Measurements from ENCODE around the gene KRT34.
A peak's percentile ranks its signal among the peaks of the same experiment; 100 is the strongest.

Gene KRT34

GRCh38 chr17:41339571-41340172, 42.4 kb downstream of the KRT34 start:
- H3K27me3 ChIP-seq (ENCODE audit: control insufficient read depth in 1 of 2, insufficient read depth in 1 of 2, low read length in 2 of 2): peaks cover 0 to 35% of the 10 kb centered on the region in 2 experiments

GRCh38 chr17:41338961-41339485, 43.1 kb downstream of the KRT34 start:
- H4K8ac ChIP-seq (ENCODE audit: low read length): no peak overlapping the region
- no peak overlapping the region for H3K4me2 ChIP-seq (ENCODE audit: low read length, poor library complexity, severe bottlenecking)
- no peak overlapping the region for H2AFZ ChIP-seq (ENCODE audit: low read depth, low read length)
- no peak overlapping the region for H2BK12ac ChIP-seq (ENCODE audit: low read length in 2 of 2)
- no peak overlapping the region for H2BK15ac ChIP-seq (ENCODE audit: low read depth, poor library complexity, severe bottlenecking)
- H3K4me1 ChIP-seq (ENCODE audit: control insufficient read depth, insufficient read depth, low read depth, low read length): peaks cover 13% of the 10 kb centered on the region
- 62% methylated on average over 4 of the region's 5 CpGs for WGBS
- no peak overlapping the region for H2AK5ac ChIP-seq (ENCODE audit: low read length, severe bottlenecking)
- peaks cover 0 to 35% of the 10 kb centered on the region in 2 experiments for H3K27me3 ChIP-seq (ENCODE audit: control insufficient read depth in 1 of 2, insufficient read depth in 1 of 2, low read length in 2 of 2)
- no peak overlapping the region for H2BK120ac ChIP-seq (ENCODE audit: low read depth, low read length)
- H3K18ac ChIP-seq (ENCODE audit: low read depth in 1 of 2, low read length in 2 of 2): no peak overlapping the region
- H3K14ac ChIP-seq (ENCODE audit: low read length in 2 of 2): no peak overlapping the region
- DNase-seq: peak; percentile 69
- H3K79me1 ChIP-seq (replicated peaks; ENCODE audit: low read length, poor library complexity, severe bottlenecking): no peaks in the 10 kb centered on the region
- no peak overlapping the region for H3K9ac ChIP-seq (ENCODE audit: low read length)
- H3K9me3 ChIP-seq (ENCODE audit: control insufficient read depth, low read length): peaks cover 28% of the 10 kb centered on the region
- no peak overlapping the region for H4K91ac ChIP-seq (ENCODE audit: low read length)
- H3K27ac ChIP-seq (ENCODE audit: low read length, poor library complexity, severe bottlenecking): no peak overlapping the region
- H3K4ac ChIP-seq (ENCODE audit: low read depth in 1 of 2, low read length in 2 of 2): no peak overlapping the region
- no peaks in the 10 kb centered on the region for H3K36me3 ChIP-seq (ENCODE audit: control insufficient read depth in 1 of 2, insufficient read depth in 2 of 2, low read depth in 1 of 2, low read length in 2 of 2)
- H2BK5ac ChIP-seq (ENCODE audit: low read depth, low read length, poor library complexity, severe bottlenecking): no peak overlapping the region
- no peak overlapping the region for H3K4me3 ChIP-seq (ENCODE audit: insufficient read depth in 1 of 2, low read depth in 1 of 2, low read length in 2 of 2)
- no peak overlapping the region for H3K23ac ChIP-seq (ENCODE audit: low read length in 2 of 2)

More at GRCh38 chr17:41339571-41340172, 42.4 kb downstream of the KRT34 start:
- Histone ChIP-seq H4K8ac (ENCODE audit: low read length) (no peak overlapping the region), H3K4ac (ENCODE audit: low read depth in 1 of 2, low read length in 2 of 2) (no peak overlapping the region), H3K9ac (ENCODE audit: low read length) (no peak overlapping the region), H3K9me3 (ENCODE audit: control insufficient read depth, low read length) (peaks cover 28% of the 10 kb centered on the region), H2BK15ac (ENCODE audit: low read depth, poor library complexity, severe bottlenecking) (no peak overlapping the region), H3K4me1 (ENCODE audit: control insufficient read depth, insufficient read depth, low read depth, low read length) (peaks cover 10% of the 10 kb centered on the region), H3K36me3 (ENCODE audit: control insufficient read depth in 1 of 2, insufficient read depth in 2 of 2, low read depth in 1 of 2, low read length in 2 of 2) (no peaks in the 10 kb centered on the region), H2AFZ (ENCODE audit: low read depth, low read length) (no peak overlapping the region), H3K23ac (ENCODE audit: low read length in 2 of 2) (no peak overlapping the region), H2AK5ac (ENCODE audit: low read length, severe bottlenecking) (peak overlapping the region; percentile 41), H2BK120ac (ENCODE audit: low read depth, low read length) (no peak overlapping the region), H2BK5ac (ENCODE audit: low read depth, low read length, poor library complexity, severe bottlenecking) (no peak overlapping the region), H3K18ac (ENCODE audit: low read depth in 1 of 2, low read length in 2 of 2) (no peak overlapping the region), H3K4me3 (ENCODE audit: insufficient read depth in 1 of 2, low read depth in 1 of 2, low read length in 2 of 2) (no peak overlapping the region), H3K14ac (ENCODE audit: low read length in 2 of 2) (no peak overlapping the region), H3K4me2 (ENCODE audit: low read length, poor library complexity, severe bottlenecking) (no peak overlapping the region), H4K91ac (ENCODE audit: low read length) (no peak overlapping the region), H2BK12ac (ENCODE audit: low read length in 2 of 2) (no peak overlapping the region), H3K27ac (ENCODE audit: low read length, poor library complexity, severe bottlenecking) (no peak overlapping the region), H3K79me1 (replicated peaks; ENCODE audit: low read length, poor library complexity, severe bottlenecking) (no peaks in the 10 kb centered on the region)
- WGBS: 63% methylated on average over 2 of the region's 2 CpGs
- no peak for DNase-seq

GRCh38 chr17:41335747-41336146, 46.4 kb downstream of the KRT34 start:
- H3K27ac ChIP-seq (ENCODE audit: low read length, poor library complexity, severe bottlenecking): no peak overlapping the region
- no peaks in the 10 kb centered on the region for H3K36me3 ChIP-seq (ENCODE audit: control insufficient read depth in 1 of 2, insufficient read depth in 2 of 2, low read depth in 1 of 2, low read length in 2 of 2)
- DNase-seq: no peak
- no peak overlapping the region for H2BK12ac ChIP-seq (ENCODE audit: low read length in 2 of 2)
- H2BK15ac ChIP-seq (ENCODE audit: low read depth, poor library complexity, severe bottlenecking): no peak overlapping the region
- no peak overlapping the region for H4K8ac ChIP-seq (ENCODE audit: low read length)
- no peak overlapping the region for H2BK120ac ChIP-seq (ENCODE audit: low read depth, low read length)
- H2AFZ ChIP-seq (ENCODE audit: low read depth, low read length): no peak overlapping the region
- H3K9ac ChIP-seq (ENCODE audit: low read length): no peak overlapping the region
- no peak overlapping the region for H3K4me3 ChIP-seq (ENCODE audit: insufficient read depth in 1 of 2, low read depth in 1 of 2, low read length in 2 of 2)
- no peak overlapping the region for H3K4ac ChIP-seq (ENCODE audit: low read depth in 1 of 2, low read length in 2 of 2)
- no peak overlapping the region for H3K18ac ChIP-seq (ENCODE audit: low read depth in 1 of 2, low read length in 2 of 2)
- H3K9me3 ChIP-seq (ENCODE audit: control insufficient read depth, low read length): peaks cover 3% of the 10 kb centered on the region
- peaks cover 11% of the 10 kb centered on the region for H3K4me1 ChIP-seq (ENCODE audit: control insufficient read depth, insufficient read depth, low read depth, low read length)
- H2AK5ac ChIP-seq (ENCODE audit: low read length, severe bottlenecking): no peak overlapping the region
- no peak overlapping the region for H2BK5ac ChIP-seq (ENCODE audit: low read depth, low read length, poor library complexity, severe bottlenecking)
- H4K91ac ChIP-seq (ENCODE audit: low read length): no peak overlapping the region
- H3K14ac ChIP-seq (ENCODE audit: low read length in 2 of 2): no peak overlapping the region
- H3K4me2 ChIP-seq (ENCODE audit: low read length, poor library complexity, severe bottlenecking): no peak overlapping the region
- H3K23ac ChIP-seq (ENCODE audit: low read length in 2 of 2): no peak overlapping the region
- peaks cover 0 to 46% of the 10 kb centered on the region in 2 experiments for H3K27me3 ChIP-seq (ENCODE audit: control insufficient read depth in 1 of 2, insufficient read depth in 1 of 2, low read length in 2 of 2)
- no CpG with 5 or more reads among the region's 1 CpG for WGBS
- H3K79me1 ChIP-seq (replicated peaks; ENCODE audit: low read length, poor library complexity, severe bottlenecking): no peaks in the 10 kb centered on the region

- WGBS: 68% methylated on average over 6 of the region's 6 CpGs
These were observed 47.5 kb downstream of the KRT34 start for GRCh38 chr17:41334385-41335305.

More at GRCh38 chr17:41334385-41335305, 47.5 kb downstream of the KRT34 start:
- peaks cover 8% of the 10 kb centered on the region for H3K4me1 ChIP-seq (ENCODE audit: control insufficient read depth, insufficient read depth, low read depth, low read length)
- no peaks in the 10 kb centered on the region for H3K79me1 ChIP-seq (replicated peaks; ENCODE audit: low read length, poor library complexity, severe bottlenecking)
- no peaks in the 10 kb centered on the region for H3K9me3 ChIP-seq (ENCODE audit: control insufficient read depth, low read length)
- H3K4ac ChIP-seq (ENCODE audit: low read depth in 1 of 2, low read length in 2 of 2): no peak overlapping the region
- no peak overlapping the region for H3K27ac ChIP-seq (ENCODE audit: low read length, poor library complexity, severe bottlenecking)
- DNase-seq: no peak
- H4K91ac ChIP-seq (ENCODE audit: low read length): no peak overlapping the region
- no peak overlapping the region for H4K8ac ChIP-seq (ENCODE audit: low read length)
- H3K36me3 ChIP-seq (ENCODE audit: control insufficient read depth in 1 of 2, insufficient read depth in 2 of 2, low read depth in 1 of 2, low read length in 2 of 2): no peaks in the 10 kb centered on the region
- no peak overlapping the region for H3K4me2 ChIP-seq (ENCODE audit: low read length, poor library complexity, severe bottlenecking)
- H2BK15ac ChIP-seq (ENCODE audit: low read depth, poor library complexity, severe bottlenecking): no peak overlapping the region
- no peak overlapping the region for H2BK12ac ChIP-seq (ENCODE audit: low read length in 2 of 2)
- H2AK5ac ChIP-seq (ENCODE audit: low read length, severe bottlenecking): no peak overlapping the region
- no peak overlapping the region for H3K18ac ChIP-seq (ENCODE audit: low read depth in 1 of 2, low read length in 2 of 2)
- no peak overlapping the region for H3K14ac ChIP-seq (ENCODE audit: low read length in 2 of 2)
- no peak overlapping the region for H3K23ac ChIP-seq (ENCODE audit: low read length in 2 of 2)
- no peak overlapping the region for H2BK5ac ChIP-seq (ENCODE audit: low read depth, low read length, poor library complexity, severe bottlenecking)
- H2BK120ac ChIP-seq (ENCODE audit: low read depth, low read length): no peak overlapping the region
- no peak overlapping the region for H2AFZ ChIP-seq (ENCODE audit: low read depth, low read length)
- H3K9ac ChIP-seq (ENCODE audit: low read length): no peak overlapping the region
- H3K4me3 ChIP-seq (ENCODE audit: insufficient read depth in 1 of 2, low read depth in 1 of 2, low read length in 2 of 2): no peak overlapping the region
- peaks cover 0 to 36% of the 10 kb centered on the region in 2 experiments for H3K27me3 ChIP-seq (ENCODE audit: control insufficient read depth in 1 of 2, insufficient read depth in 1 of 2, low read length in 2 of 2)

Measured in mesenchymal stem cell (in vitro differentiated cells and primary cell).